T47D (cell line): ENCODE data around the gene PAFAH1B2.
"Not testable (repeated sequence)": the region's sequence is repeated elsewhere in the genome, so short reads cannot be mapped to it uniquely, and the experiment has no call there.

Experiments
- DNase-seq, 2 experiments: peaks; one replicate each; pipeline versions ENCODE4 v3.0.0 to v3.0.0-alpha.2; 2011 to 2012; ENCODE audit warnings: low read depth in 1 of 2, low spot score in 1 of 2
- JUND ChIP-seq: IDR thresholded peaks from 2 replicates; pipeline ENCODE4 v1.6.1; 2012; ENCODE audit warnings: low read depth
- in situ Hi-C: cut with HindIII; loops from 2 replicates; pipeline ENCODE4 v1.10.0; 2016; ENCODE audit warnings: low sequenced_read_pairs, low pct_unique_long_range_greater_than_20kb

PAFAH1B2 gene

GRCh38 chr11:117110294-117110950 lies 33.7 kb upstream of the PAFAH1B2 start:
- in situ Hi-C loops = no loop called here
- DNase-seq = no peak
- no peak for TF ChIP-seq JUND

- in situ Hi-C loops, DNase-seq: not testable (repeated sequence)
Observed at GRCh38 chr11:117112497-117112896, 31.6 kb upstream of the PAFAH1B2 start.

GRCh38 chr11:117112939-117113338 lies 31.1 kb upstream of the PAFAH1B2 start:
- in situ Hi-C loops, DNase-seq: not testable (repeated sequence)

- TF ChIP-seq JUND = no peak
Observed at GRCh38 chr11:117117681-117118080, 26.4 kb upstream of the PAFAH1B2 start.

GRCh38 chr11:117121176-117121575 lies 22.9 kb upstream of the PAFAH1B2 start:
- no peak for DNase-seq
- no peak for TF ChIP-seq JUND
- in situ Hi-C loops = no loop called here

More at GRCh38 chr11:117117681-117118080, 26.4 kb upstream of the PAFAH1B2 start:
- in situ Hi-C loops = no loop called here
- DNase-seq = no peak

- in situ Hi-C loops = no loop called here
- no peak for TF ChIP-seq JUND
- no peak for DNase-seq
Observed at GRCh38 chr11:117122556-117122955, 21.5 kb upstream of the PAFAH1B2 start.

GRCh38 chr11:117126223-117126965 lies 17.7 kb upstream of the PAFAH1B2 start:
- no peak for TF ChIP-seq JUND
- in situ Hi-C loops = no loop called here
- DNase-seq = no peak

- TF ChIP-seq JUND = no peak
- DNase-seq = no peak
- in situ Hi-C loops = no loop called here
Observed at GRCh38 chr11:117127171-117127901, 16.8 kb upstream of the PAFAH1B2 start.

GRCh38 chr11:117128289-117128688 lies 15.8 kb upstream of the PAFAH1B2 start:
- no peak for TF ChIP-seq JUND

GRCh38 chr11:117130396-117130795 lies 13.7 kb upstream of the PAFAH1B2 start:
- in situ Hi-C loops, DNase-seq: not testable (repeated sequence)

More at GRCh38 chr11:117128289-117128688, 15.8 kb upstream of the PAFAH1B2 start:
- in situ Hi-C loops = no loop called here
- no peak for DNase-seq

GRCh38 chr11:117130879-117131278 lies 13.2 kb upstream of the PAFAH1B2 start:
- no peak for TF ChIP-seq JUND
- no peak for DNase-seq
- in situ Hi-C loops = no loop called here

GRCh38 chr11:117134431-117134830 lies 9.7 kb upstream of the PAFAH1B2 start:
- in situ Hi-C loops = no loop called here
- no peak for DNase-seq
- no peak for TF ChIP-seq JUND

GRCh38 chr11:117134979-117135378 lies 9.1 kb upstream of the PAFAH1B2 start:
- DNase-seq, in situ Hi-C loops: not testable (repeated sequence)

GRCh38 chr11:117137223-117138086 lies 6.6 kb upstream of the PAFAH1B2 start:
- DNase-seq, in situ Hi-C loops: not testable (repeated sequence)
